ENCODE results near the gene PCP4. TPM values are rescaled to one million over a fixed set of nuclear protein-coding genes. Genes with fewer than 3 reads are reported as not detected.
"Not testable (repeated sequence)": the region's sequence is repeated elsewhere in the genome, so short reads cannot be mapped to it uniquely, and the experiment has no call there.

The PCP4 gene
- polyA plus RNA-seq, 4 donors = 8.7 to 14.7 (median 11.6) TPM

DNA sequence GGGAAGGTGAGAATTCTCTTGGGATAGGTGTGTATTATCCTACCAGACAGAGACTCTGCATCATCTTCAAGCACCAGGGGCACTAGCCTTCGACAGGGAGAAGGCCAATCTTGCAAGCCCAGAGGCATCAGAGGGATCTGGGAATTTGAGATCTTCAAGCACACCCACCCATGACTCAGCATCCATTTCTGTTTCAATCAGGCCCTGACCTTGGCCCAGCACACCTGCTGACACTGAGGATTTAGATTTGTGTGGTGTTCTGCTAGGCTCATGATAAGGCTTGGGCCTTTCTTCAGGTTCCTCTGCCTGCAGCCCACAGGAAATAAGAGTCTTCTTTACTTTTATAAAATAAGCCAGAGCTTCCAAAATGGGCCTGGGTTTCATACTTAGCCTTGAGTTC, 6.6 kb upstream of the PCP4 start:
- no peak for DNase-seq (ENCODE audit: low read depth in 4 of 4, low spot score in 3 of 4)

DNA sequence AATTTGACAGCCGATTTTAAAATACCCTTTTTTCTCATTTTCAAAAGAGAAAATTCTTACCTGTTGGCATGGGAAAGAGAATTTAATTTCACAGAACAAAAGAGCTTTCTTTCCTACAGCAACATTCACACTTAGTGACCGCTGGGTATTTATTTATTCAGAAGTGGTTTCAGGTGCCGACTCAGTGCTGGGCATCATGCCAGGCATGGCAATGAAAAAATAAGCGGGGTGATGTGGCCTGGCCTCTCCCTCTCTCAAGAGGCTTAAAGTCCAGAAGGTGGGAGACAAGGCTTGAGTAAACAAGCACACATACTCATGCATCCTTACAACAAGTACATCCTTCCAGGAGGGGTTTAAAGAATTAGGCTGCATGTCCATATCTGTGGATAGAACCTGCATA, 4.1 kb upstream of the PCP4 start:
- peak in 1 of 4 donors; percentile 25 for DNase-seq (ENCODE audit: low read depth in 4 of 4, low spot score in 3 of 4)

DNA sequence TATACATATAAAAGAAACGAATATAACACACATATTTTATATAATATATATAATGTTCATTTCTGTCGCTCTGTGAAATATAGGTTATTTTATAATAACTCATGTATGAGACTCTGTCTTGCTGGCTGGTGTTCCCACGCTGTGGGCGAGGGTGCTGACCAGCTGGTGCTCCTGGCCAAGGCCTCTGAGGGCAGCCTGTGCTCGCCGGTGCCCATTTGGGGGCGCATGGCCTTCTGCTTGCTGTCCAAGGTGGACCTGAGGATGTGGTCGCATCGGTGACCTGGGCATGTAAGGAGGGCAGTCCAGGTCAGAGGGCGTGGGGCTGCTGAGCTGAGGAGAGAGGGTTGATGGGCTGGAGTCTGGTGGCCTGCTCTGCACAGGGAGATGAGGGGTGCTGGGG, 1.1 kb upstream of the PCP4 start:
- DNase-seq (ENCODE audit: low read depth in 4 of 4, low spot score in 3 of 4) = no peak

DNA sequence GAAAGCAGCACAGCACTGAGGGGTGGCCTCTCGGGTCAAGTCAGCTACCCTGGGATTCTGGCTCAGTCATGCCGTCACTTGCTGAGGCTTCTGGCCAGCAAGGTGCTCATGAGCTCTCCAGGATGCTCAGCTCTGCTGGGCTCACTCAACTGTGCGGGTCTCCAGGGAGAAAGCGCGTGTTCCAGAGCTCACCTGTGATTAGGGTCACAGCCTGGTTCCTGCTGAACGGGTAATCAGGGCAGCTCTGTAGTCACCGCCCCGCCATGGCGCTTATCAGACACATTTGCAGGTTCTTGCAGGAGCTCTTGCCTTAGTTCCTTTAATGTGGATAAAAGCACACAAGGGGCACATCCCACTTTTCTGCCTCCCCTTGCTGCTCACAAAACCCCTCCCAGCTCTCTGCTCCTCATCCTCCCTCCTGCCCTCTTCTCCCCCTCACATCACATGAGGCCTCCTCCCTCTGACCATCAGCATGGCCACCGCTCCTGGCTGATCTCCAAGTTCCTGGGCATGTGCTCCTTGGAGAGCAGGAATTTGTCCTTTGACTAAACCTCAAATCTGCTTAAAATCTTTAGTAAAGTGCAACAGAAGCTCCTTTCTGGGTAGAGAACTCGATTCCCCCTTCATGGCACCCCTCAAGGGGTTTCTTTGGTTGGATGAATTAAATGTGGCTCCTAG, 2.0 kb downstream of the PCP4 start:
- DNase-seq (ENCODE audit: low read depth in 4 of 4, low spot score in 3 of 4) = peak in 2 of 4 donors; percentile 7 to 22

DNA sequence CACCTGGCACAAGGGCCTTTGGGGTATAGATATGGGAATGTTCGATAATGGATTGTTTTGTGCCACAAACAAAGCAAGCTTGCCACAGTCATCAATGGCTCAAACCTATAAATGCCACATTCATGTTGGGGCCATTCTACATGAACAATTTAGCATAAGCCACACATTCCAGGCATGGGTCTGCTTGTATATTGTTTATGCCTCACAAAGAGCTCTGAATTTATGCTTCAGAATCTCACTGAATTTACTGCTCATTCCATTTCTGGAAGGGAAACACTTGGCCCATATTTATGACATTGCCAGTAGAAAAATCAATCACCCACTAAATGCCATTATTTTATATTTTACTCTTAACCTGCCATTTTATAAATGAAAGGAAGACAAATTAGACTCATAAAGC, 6.4 kb downstream of the PCP4 start:
- DNase-seq (ENCODE audit: low read depth in 4 of 4, low spot score in 3 of 4) = no peak

DNA sequence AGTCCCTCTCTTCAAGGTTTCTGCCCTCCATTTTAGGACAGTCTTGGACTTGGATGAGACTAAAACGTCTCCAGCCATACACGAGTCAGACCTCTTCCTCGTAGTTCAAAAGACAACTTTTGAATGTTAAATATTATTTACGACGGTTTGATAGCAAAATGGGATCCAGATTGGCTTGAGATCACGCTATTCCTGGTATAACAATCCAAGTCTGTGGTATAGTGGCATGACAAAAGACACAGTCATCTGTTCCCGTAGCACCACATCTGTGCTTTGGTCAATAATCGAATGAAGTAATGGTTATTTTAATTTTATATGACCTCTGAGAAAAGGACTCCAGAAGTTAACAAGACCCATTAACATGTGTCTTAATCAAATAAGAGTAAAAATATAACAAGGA, 7.0 kb downstream of the PCP4 start:
- no peak for DNase-seq (ENCODE audit: low read depth in 4 of 4, low spot score in 3 of 4)

DNA sequence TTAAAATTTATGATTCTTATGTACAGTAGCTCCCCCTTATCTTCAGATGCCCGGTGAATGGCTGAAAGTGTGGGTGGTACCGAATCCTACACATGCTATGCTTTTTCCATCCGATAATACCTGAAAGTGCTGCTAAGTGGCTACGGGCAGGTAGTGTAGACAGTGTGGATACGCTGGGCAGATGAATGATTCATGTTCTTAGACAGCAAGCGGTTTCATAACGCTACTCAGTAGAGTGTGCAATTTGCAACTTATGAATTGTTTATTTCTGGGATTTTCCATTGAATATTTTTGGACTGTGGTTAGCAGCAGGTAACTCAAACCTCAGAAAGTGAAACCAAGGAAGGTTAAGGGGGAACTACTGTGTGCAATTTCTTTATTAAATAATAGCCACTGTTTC, 7.5 kb downstream of the PCP4 start:
- DNase-seq (ENCODE audit: low read depth in 4 of 4, low spot score in 3 of 4) = no peak

DNA sequence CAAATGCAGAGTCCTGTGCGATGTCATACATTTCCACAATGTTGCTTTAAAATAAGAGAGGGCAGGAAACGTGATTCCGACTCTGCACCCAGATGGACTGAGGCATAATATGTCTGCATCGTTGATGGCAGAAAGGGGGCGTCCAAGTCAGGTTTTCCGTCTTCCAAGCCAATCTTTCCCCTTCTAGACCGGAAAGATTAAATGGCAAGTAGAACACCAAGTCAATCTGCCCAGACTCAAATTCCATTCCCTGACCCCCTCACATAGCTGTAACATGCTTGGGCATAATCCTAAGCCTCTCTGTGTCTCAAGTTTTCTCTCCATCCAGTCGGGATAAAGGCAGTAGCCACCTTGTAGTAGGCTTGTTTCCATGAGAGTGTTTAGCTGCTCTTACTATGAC, 14.4 kb downstream of the PCP4 start:
- DNase-seq (ENCODE audit: low read depth in 4 of 4, low spot score in 3 of 4) = no peak

DNA sequence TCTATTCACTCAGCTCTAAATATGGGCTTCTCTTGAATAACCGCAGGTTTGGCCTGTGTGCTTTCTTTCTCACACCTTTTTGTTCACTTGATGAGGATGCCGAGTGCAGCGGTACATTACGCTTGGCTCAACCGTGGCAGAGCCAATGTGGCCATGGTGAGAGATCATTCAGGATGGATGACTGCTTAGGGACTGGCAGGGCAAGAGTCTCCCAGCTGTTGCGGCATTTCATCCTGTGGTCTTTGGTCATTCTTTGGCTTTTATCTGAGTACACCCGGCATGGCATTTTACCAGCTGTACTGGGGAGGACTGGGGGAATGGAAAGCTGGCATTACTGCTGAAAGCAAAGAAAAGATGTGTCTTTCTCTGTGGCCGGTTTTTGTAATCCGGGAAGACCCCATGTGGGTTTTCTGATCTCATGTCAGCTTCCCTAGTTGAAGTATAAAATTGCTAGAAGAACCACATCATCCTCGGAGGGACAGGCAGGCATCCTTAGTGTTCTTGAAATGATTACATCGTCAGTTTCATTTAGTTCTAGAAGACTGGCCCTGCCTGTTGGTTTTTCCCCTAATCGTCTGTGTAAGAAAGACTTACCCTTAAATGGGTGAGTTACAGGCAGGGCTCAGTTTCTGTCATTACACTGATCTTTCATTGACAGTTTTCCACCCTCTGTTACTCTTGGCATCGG, 15.1 kb downstream of the PCP4 start:
- no peak for DNase-seq (ENCODE audit: low read depth in 4 of 4, low spot score in 3 of 4)

DNA sequence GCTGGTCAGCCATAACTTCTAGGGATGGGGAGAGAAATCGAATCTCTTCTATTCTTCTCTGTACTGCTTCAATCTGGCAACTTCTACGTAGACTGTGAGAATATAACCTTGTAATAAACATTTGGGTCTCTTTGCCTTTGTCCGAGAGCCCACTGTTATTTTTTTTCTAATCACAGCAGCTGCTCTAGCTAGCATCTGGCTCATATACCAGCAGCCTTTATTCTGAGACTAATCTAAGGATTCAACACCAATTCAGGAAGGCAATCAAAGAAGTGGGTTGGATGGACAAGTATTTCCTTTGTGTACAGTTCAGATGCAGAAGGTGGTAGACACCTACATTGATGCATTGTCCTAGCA, 15.6 kb downstream of the PCP4 start:
- DNase-seq (ENCODE audit: low read depth in 4 of 4, low spot score in 3 of 4) = no peak

DNA sequence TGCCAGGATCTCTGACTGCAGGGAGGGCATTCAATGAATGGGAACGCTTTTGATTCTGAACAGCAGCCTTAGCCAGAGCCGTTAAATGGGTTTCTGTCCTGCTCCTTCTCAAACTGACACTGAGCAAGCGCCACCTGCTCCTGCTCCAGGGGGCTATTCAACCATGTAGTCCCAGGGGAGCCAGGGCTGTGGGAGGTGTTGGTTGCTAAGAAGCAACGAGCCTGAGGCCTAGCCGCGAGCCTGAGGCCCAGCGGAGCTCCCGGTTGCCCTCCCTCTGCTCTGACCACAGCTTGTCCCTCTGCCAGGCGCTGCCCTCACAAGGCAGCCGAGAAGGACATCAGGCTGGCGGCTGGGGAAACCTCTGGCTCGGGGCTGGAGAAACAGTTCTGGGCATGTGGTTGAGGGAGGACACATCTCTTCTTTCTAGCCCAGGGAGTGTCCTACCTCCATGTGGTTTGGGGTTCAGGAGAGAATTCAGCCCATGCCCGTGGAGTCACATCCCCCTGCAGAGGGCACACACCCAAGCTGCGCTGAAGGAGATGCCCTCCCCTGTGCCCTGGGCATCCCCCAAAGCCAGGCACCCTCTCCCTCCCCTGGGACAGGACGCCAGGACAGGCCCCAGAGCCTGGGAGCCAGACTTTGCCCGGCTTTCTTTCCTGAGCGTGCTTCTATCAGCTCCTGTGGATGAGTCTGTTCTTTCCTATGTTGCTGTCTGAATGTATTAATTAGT, 18.0 kb downstream of the PCP4 start:
- peak in 3 of 4 donors; percentile 18 to 47 (median 38) for DNase-seq (ENCODE audit: low read depth in 4 of 4, low spot score in 3 of 4)

DNA sequence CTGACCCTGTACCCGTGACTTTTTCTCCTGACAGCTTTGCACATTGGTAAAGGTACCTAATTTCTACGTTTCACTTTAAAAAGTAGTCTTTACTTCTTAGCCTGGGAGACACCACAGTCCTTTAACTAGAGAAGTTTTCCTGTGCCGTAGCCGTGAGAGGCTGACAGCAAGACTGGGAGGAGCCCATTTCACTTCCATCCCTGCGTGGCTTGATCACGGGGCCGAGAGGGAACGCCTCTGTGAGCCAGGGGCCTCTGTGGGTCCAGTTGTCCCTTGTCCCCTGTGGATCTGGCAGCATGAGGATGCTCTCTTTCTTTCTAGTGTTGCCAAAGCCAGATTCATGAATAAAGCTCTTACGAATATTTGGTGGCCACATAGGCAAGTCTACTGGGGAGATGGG, 21.6 kb downstream of the PCP4 start:
- DNase-seq (ENCODE audit: low read depth in 4 of 4, low spot score in 3 of 4) = no peak

DNA sequence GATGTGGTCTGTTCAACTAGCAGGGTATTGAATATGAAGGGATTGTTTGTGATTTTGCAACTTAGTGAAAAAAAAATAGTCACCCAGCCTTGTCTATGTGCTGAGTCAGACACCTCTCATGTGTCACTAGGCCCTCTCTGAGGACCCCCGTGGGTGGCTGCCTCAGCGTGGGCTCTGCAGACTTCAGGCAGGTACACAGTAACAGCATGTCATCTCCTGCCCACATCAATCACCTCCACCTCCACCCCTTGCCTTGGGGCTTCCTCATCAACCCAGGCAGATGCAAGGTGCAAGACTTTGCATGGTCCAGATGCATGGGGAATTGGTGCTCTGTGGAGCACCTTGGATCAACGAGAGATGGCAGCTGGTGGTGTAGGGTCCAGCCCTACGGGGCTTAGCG, 23.9 kb downstream of the PCP4 start:
- no peak for DNase-seq (ENCODE audit: low read depth in 4 of 4, low spot score in 3 of 4)

DNA sequence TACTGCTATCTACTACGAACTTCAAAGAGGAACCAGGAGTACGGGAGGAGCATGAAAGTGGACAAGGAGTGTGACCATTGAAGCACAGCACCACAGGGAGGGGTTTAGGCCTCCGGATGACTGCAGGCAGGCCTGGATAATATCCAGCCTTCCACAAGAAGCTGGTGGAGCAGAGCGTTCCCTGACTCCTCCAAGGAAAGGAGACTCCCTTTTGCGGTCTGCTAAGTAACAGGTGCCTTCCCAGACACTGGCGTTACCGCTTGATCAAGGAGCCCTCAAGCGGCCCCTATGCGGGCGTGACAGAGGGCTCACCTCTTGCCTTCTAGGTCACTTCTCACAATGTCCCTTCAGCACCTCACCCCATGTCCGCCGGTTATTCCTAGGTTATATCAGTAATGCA, 24.6 kb downstream of the PCP4 start:
- DNase-seq (ENCODE audit: low read depth in 4 of 4, low spot score in 3 of 4) = not testable (repeated sequence)

DNA sequence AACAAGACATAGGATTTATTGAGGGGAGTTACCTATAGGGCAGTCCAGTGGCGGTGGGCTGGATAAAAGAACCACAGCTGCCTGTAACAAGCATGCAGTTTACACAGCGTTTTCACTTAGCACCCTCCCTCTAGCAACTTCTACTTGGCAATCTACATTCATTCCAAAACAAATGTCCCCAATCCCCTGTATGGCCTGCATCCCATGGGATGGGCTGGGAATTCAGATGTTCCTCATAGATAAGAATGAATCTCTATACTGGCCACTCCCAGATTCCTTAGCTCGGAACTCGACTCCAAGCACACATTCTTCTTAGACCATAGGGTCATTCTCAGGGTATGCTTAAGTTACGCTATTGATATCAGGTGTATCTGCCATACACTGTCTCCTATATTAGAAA, 33.3 kb downstream of the PCP4 start:
- DNase-seq (ENCODE audit: low read depth in 4 of 4, low spot score in 3 of 4) = no peak

DNA sequence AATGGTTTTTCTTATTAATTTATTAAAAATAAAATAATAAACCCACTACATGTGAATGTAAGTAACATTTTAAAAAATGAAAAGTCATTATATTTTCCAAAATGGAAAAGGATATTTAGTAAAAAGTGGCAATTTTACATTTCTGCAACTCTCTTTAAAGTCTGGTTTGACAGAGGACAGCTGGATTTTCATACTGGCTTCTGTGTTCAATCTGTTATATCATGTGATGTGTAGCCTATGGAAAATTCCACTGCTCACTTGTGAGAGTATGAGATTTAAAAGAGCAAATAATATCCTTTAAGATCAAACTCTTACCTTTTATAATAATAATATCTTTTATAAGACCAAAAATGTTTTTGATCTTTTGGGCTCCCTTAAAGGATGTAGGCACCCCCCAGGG, 33.7 kb downstream of the PCP4 start:
- DNase-seq (ENCODE audit: low read depth in 4 of 4, low spot score in 3 of 4) = no peak

DNA sequence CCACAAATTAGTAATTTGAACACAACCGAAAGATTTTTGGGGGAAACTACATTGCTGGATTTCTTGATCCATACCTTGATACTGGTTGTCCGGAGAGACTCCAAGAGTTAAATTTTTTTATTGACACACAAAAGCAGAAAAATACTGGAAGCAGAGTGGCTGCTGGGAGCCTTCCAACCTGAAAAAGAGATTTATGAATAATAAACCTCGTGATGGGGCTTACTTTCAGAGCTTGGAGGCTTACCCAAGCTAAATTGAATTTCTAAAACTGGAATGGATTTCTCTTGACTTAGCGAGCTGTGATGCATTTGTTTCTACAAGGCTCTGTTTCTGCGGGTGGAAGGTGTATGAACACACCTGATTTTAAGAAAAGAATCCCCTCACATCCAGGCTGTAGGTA, 35.7 kb downstream of the PCP4 start:
- no peak for DNase-seq (ENCODE audit: low read depth in 4 of 4, low spot score in 3 of 4)

DNA sequence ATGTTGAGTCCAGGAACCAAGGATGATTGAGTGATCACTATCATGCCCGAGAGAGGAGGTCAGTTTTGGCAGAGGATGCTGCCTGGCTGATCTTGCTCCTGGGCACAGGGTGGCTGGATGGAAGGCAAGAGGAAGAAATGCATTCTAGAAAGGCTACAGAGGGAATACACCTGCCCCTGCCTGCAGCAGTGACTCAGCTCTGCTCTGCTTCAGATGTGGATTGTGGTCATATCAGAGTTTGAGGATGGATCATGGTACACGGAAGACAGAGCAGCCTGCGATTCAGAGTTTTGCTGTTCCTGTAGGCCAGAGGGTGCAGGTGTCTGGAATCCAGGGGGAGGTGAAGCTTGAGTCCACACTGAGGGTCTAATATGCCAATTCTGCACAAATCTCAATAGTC, 37.2 kb downstream of the PCP4 start:
- DNase-seq (ENCODE audit: low read depth in 4 of 4, low spot score in 3 of 4) = no peak

DNA sequence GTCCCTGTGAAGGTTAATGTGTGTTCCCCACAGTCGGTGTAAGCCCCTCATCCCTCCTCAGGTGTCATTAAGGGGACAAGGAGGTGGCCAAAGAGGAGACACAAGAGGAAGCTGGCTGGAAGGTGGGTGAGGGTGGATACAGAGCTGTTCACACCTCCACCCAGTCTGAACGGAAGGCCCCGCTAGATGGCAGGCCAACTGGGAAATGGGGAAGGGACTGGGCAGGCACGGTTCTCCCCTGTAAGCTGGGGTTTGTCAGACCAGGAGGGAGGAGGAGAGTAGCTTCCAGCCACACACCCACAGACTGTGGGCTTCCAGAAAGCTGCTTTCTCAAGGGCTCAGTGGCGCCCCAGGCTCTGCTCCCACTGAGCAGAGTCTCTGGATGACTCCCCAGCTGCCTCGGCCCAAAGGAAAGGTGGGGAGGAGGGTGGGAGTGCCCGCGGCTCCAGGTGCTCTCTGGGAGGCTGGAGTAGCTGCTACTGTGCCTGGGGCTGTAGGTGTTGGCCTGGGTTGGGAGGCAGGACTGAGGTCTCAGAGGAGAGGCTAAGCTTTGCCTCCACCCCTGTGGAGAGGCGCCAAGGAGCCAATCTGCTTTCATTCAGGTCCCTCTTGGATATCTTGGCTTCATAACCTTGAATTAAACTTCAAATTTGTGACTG, 41.2 kb downstream of the PCP4 start:
- DNase-seq (ENCODE audit: low read depth in 4 of 4, low spot score in 3 of 4) = no peak

DNA sequence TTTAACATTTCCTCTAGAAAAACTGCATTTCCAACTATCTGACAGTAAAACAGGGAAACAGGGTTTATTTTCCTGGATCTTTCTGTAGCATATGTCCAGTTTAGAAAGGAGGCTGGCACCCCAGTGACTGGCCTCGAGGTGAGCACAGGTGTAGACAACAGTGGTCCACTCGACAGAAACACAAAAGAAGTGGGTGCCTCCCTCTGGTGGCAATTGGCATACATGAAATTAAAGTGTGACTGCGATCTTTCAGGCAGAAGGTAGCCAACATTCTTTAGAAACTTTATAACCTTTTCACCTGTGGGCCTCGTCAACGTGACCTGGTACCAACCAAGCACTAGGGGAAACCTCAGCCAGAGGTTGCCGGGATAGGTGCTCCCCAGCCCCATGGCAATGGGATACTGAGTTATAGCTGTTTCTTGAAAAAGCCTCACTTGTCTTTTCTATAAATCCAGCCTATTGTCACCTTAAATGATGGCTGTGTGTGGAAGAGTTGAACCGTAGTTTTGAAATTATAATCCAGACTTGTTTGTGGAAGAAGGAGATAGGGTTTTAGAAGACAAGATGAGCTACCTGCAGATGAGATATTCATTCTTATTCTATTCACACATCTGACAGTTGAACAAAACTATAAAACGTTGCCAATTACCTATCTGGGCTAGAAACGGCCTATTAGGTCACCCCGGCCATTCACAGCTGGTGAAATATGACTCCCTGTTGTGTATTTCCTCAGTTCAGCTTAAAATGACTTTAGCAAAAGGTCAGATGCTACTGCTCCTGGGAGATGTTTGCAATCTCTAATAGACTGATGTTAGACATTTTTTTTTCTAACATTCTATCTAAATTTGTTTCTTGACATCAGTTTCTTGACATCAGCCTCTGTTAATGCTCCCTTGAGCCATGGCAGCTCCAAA, 44.3 kb downstream of the PCP4 start:
- DNase-seq (ENCODE audit: low read depth in 4 of 4, low spot score in 3 of 4) = no peak
